GM06990 (cell line): ENCODE results near the gene PLAU.
"Not testable (repeated sequence)": the region's sequence is repeated elsewhere in the genome, so short reads cannot be mapped to it uniquely, and the experiment has no call there.

Experiments
- DNase-seq: peaks from one replicate; pipeline ENCODE4 v3.0.0-alpha.2; 2011; ENCODE audit not compliant: insufficient read length; ENCODE audit errors: extremely low read depth
- H3K27me3 ChIP-seq: replicated peaks from 2 replicates; pipeline ENCODE4 v1.6.0; 2011; ENCODE audit warnings: low read length; ENCODE audit not compliant: control insufficient read depth, insufficient read depth
- H3K36me3 ChIP-seq: 2 replicates; pipeline ENCODE4 v1.5.1; 2011; ENCODE audit warnings: low read length; ENCODE audit not compliant: control insufficient read depth, insufficient read depth
- H3K4me3 ChIP-seq: replicated peaks from 2 replicates; pipeline ENCODE4 v1.5.1; 2011; ENCODE audit warnings: low read depth, mild to moderate bottlenecking, control low read depth, low read length
- CTCF ChIP-seq: IDR thresholded peaks from 2 replicates; pipeline ENCODE4 v1.5.1; 2011; ENCODE audit warnings: low read length, control low read depth, mild to moderate bottlenecking, inconsistent platforms; ENCODE audit not compliant: insufficient read depth, poor library complexity, severe bottlenecking

Gene PLAU

DNA sequence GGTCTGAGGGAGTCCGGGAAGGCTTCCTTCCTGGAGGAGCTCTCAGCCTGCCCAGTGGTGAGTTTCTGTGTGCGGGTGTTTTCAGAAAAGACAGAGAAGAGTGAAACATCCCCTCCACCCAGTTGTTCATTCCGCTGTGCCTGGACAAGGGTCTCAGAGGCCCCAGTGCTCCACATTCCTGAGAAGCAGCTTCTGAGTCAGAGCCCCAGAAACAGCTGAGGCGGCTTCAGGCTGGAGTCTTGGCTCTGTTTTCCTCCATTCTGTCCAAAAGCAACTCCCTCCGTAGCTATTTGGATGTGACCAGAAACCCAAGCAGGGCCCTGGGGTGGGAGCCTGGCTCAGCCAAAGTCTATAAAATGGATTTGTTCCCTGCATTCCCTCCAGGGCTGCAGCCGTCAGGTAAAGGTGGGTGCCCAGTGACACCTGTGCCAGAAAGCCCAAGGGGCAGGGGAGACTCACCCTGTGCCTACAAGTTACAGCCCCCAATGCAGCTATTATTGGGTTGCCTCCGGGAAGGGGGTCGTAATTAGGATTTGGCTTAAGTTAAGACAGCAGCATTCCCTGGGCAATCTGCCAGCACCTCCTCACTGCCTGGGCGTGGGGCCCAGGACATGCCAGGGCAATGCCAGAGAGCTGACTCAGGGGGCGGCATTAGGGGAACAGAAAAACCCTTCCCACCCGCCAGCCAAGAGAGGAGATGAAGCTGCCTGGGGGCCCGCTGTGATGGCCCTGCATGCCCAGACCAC lies 23.5 kb upstream of the PLAU start:
- no peak for TF ChIP-seq CTCF
- DNase-seq: no peak
- Histone ChIP-seq H3K4me3 (no peak overlapping the region), H3K36me3 (no peaks in the 10 kb centered on the region), H3K27me3 (no peaks in the 10 kb centered on the region)

- Histone ChIP-seq H3K36me3 (no peaks in the 10 kb centered on the region), H3K27me3 (no peaks in the 10 kb centered on the region), H3K4me3 (no peak overlapping the region)
- no peak for TF ChIP-seq CTCF
- no peak for DNase-seq
Observed at GRCh38 chr10:73888514-73888913, 22.4 kb upstream of the PLAU start.

- Histone ChIP-seq H3K4me3 (no peak overlapping the region), H3K27me3 (no peaks in the 10 kb centered on the region), H3K36me3 (no peaks in the 10 kb centered on the region)
- no peak for TF ChIP-seq CTCF
- DNase-seq: peak; percentile 61
Observed at GRCh38 chr10:73889014-73889413, 21.9 kb upstream of the PLAU start.

- H3K27me3 ChIP-seq, H3K4me3 ChIP-seq, DNase-seq, H3K36me3 ChIP-seq: not testable (repeated sequence)
Observed at GRCh38 chr10:73889416-73889815, 21.5 kb upstream of the PLAU start.

- no peak for DNase-seq
- no peaks in the 10 kb centered on the region for H3K36me3 ChIP-seq
- H3K4me3 ChIP-seq: no peak overlapping the region
- H3K27me3 ChIP-seq: no peaks in the 10 kb centered on the region
- TF ChIP-seq CTCF: no peak
Observed at GRCh38 chr10:73890261-73890660, 20.7 kb upstream of the PLAU start.

DNA sequence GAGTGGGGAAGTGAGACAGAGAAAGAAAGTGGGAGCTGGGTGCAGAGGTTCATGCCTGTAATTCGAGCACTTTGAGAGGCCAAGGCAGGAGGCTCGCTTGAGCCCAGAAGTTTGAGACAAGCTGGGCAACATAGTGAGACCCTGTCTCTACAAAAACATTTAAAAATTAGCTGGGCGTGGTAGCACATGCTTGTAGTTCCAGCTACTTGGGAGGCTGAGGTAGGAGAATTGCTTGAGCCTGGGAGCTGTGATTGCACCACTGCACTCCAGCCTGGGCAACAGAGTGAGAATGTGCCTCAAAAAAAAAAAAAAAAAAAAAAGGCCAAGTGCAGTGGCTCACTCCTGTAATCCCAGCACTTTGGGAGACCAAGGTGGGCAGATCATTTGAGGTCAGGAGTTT lies 20.1 kb upstream of the PLAU start:
- not testable (repeated sequence) for H3K4me3 ChIP-seq, DNase-seq, H3K27me3 ChIP-seq, H3K36me3 ChIP-seq

GRCh38 chr10:73891540-73891939 lies 19.4 kb upstream of the PLAU start:
- no peaks in the 10 kb centered on the region for H3K27me3 ChIP-seq
- no peak overlapping the region for H3K4me3 ChIP-seq
- no peaks in the 10 kb centered on the region for H3K36me3 ChIP-seq
- TF ChIP-seq CTCF: no peak
- no peak for DNase-seq
